CD4-positive, CD25-positive, alpha-beta regulatory T cell (primary cell): ENCODE data around the gene PCGF1. TPM values are rescaled to one million over a fixed set of nuclear protein-coding genes. Genes with fewer than 3 reads are reported as not detected.
"Not testable (repeated sequence)": the region's sequence is repeated elsewhere in the genome, so short reads cannot be mapped to it uniquely, and the experiment has no call there.

Experiments used
- ATAC-seq, 2 donors: fragments of 150-1000 bp; cut with Tn5 transposase; one replicate each; pipeline ENCODE4 v1.10.0; 2021; ENCODE audit warnings: low read depth in 2 of 2, moderate number of reproducible peaks in 2 of 2, moderate library complexity in 1 of 2
- DNase-seq, 3 donors: peaks; one replicate each; pipeline versions ENCODE4 v3.0.0 to v3.0.0-alpha.2; 2012 to 2022; ENCODE audit warnings: mixed read lengths in 1 of 3
- H3K27ac ChIP-seq: one replicate; pipeline ENCODE4 v1.7.0; 2013; ENCODE audit warnings: mild to moderate bottlenecking, low read length; ENCODE audit not compliant: insufficient read depth, poor library complexity, severe bottlenecking
- H3K27me3 ChIP-seq: one replicate; pipeline ENCODE4 v1.7.0; 2013; ENCODE audit warnings: low read length; ENCODE audit not compliant: control insufficient read depth, insufficient read depth
- H3K36me3 ChIP-seq: one replicate; pipeline ENCODE4 v1.7.0; 2013; ENCODE audit warnings: mild to moderate bottlenecking, low read length, moderate library complexity; ENCODE audit not compliant: control insufficient read depth, insufficient read depth
- H3K4me1 ChIP-seq: 2 replicates; pipeline ENCODE4 v1.7.0; 2013; ENCODE audit warnings: mild to moderate bottlenecking, low read length; ENCODE audit not compliant: insufficient read depth, control insufficient read depth, poor library complexity, severe bottlenecking
- H3K4me3 ChIP-seq: one replicate; pipeline ENCODE4 v1.7.0; 2013; ENCODE audit warnings: low read depth, mild to moderate bottlenecking, low read length, moderate library complexity
- H3K9me3 ChIP-seq, 2 experiments: 1 replicate in 1 of 2; 2 replicates in 1 of 2; pipeline ENCODE4 v1.7.0; 2013; ENCODE audit warnings: low read length in 2 of 2, mild to moderate bottlenecking in 1 of 2, moderate library complexity in 1 of 2; ENCODE audit not compliant: control insufficient read depth in 2 of 2
- H3K27ac Mint-ChIP-seq, 3 donors: one replicate each; pipeline ENCODE4 v1.8.0; 2020 to 2022; ENCODE audit warnings: mild to moderate bottlenecking in 3 of 3, mixed read lengths in 3 of 3, moderate library complexity in 2 of 3
- H3K27me3 Mint-ChIP-seq: one replicate; pipeline ENCODE4 v1.8.0; 2022; ENCODE audit warnings: mild to moderate bottlenecking, mixed read lengths
- H3K36me3 Mint-ChIP-seq: one replicate; pipeline ENCODE4 v1.8.0; 2020; ENCODE audit warnings: mixed read lengths
- H3K4me1 Mint-ChIP-seq, 4 donors: one replicate each; pipeline ENCODE4 v1.8.0; 2020 to 2022; ENCODE audit warnings: mixed read lengths in 4 of 4, mild to moderate bottlenecking in 1 of 4
- H3K4me3 Mint-ChIP-seq, 4 donors: one replicate each; pipeline ENCODE4 v1.8.0; 2020 to 2022; ENCODE audit warnings: mild to moderate bottlenecking in 4 of 4, mixed read lengths in 4 of 4, moderate library complexity in 3 of 4
- H3K9me3 Mint-ChIP-seq, 7 donors: one replicate each; pipeline ENCODE4 v1.8.0; 2020 to 2022; ENCODE audit warnings: mixed read lengths in 7 of 7, mild to moderate bottlenecking in 3 of 7, moderate library complexity in 2 of 7
- polyA plus RNA-seq, 4 donors: library from polyadenylated mRNA; unstranded; fragments of 300-500 nt; fragmentation: Illumina TruSeq; gene quantifications; one replicate each; pipeline ENCODE4 v1.2.3, GENCODE V29; 2021
- total RNA-seq: library from RNA; stranded (reverse); gene quantifications from one replicate; pipeline ENCODE4 v1.2.3, GENCODE V29; 2022

Gene PCGF1
- total and polyA plus RNA-seq, 5 donors from 2014 or later = 13.8 to 23.9 (median 16.7) TPM

- Histone ChIP-seq H3K4me1 (no peaks in the 10 kb centered on the region), H3K27ac (no peak overlapping the region), H3K9me3 (no peaks in the 10 kb centered on the region), H3K36me3 (peaks cover 47% of the 10 kb centered on the region), H3K27me3 (no peaks in the 10 kb centered on the region), H3K4me3 (no peak overlapping the region)
- H3K9me3 Mint-ChIP-seq = peaks cover 0 to 2% (median 0%) of the 10 kb centered on the region in 7 donors
- no peak overlapping the region for H3K27ac Mint-ChIP-seq
- DNase-seq (no peak), ATAC-seq (no peak)
- no peaks in the 10 kb centered on the region for H3K27me3 Mint-ChIP-seq
- peaks cover 43% of the 10 kb centered on the region for H3K36me3 Mint-ChIP-seq
- H3K4me1 Mint-ChIP-seq = peaks cover 0 to 7% (median 3%) of the 10 kb centered on the region in 4 donors
- no peak overlapping the region for H3K4me3 Mint-ChIP-seq
These were observed 15.6 kb downstream of the PCGF1 start for GRCh38 chr2:74491648-74492544.

DNA sequence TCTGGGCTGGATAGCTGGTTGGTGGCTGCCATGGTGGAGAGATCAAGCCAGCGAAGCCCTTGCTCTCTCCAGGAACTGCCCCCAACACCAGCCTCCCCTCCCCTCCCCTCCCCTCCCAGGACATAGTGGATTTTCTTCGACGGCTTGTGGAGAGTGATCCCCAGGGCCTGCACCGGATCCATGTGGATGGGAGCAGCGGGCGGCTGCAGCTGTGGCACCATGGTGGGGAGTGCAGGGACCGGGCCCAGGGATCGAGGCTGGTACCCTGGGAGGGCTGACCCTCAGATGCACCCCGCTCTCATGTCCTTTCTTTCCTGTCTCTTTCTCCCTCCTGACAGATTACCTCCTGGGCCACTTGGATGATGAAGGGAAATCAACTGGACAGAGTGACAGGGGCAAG is 17.6 kb downstream of the PCGF1 start:
- H3K27me3 Mint-ChIP-seq = no peaks in the 10 kb centered on the region
- Histone ChIP-seq H3K36me3 (peaks cover 59% of the 10 kb centered on the region), H3K9me3 (no peaks in the 10 kb centered on the region), H3K4me1 (no peaks in the 10 kb centered on the region), H3K27me3 (no peaks in the 10 kb centered on the region), H3K27ac (no peak overlapping the region), H3K4me3 (no peak overlapping the region)
- H3K9me3 Mint-ChIP-seq = peaks cover 0 to 2% (median 0%) of the 10 kb centered on the region in 7 donors
- DNase-seq (no peak), ATAC-seq (no peak)
- H3K4me3 Mint-ChIP-seq = no peak overlapping the region
- H3K4me1 Mint-ChIP-seq = peaks cover 0 to 13% (median 7%) of the 10 kb centered on the region in 4 donors
- H3K36me3 Mint-ChIP-seq = peaks cover 42% of the 10 kb centered on the region
- no peak overlapping the region for H3K27ac Mint-ChIP-seq

GRCh38 chr2:74488643-74489481 is 18.6 kb downstream of the PCGF1 start:
- ATAC-seq (no peak), DNase-seq (no peak)
- no peaks in the 10 kb centered on the region for H3K27me3 ChIP-seq
- H3K27ac ChIP-seq = no peak overlapping the region
- no peak overlapping the region for H3K4me3 Mint-ChIP-seq
- peaks cover 0 to 2% (median 0%) of the 10 kb centered on the region in 7 donors for H3K9me3 Mint-ChIP-seq
- no peak overlapping the region for H3K27ac Mint-ChIP-seq
- no peaks in the 10 kb centered on the region for H3K27me3 Mint-ChIP-seq
- H3K36me3 Mint-ChIP-seq = peaks cover 36% of the 10 kb centered on the region
- H3K4me1 Mint-ChIP-seq = peaks cover 0 to 17% (median 7%) of the 10 kb centered on the region in 4 donors
- no peak overlapping the region for H3K4me3 ChIP-seq
- H3K36me3 ChIP-seq = peaks cover 60% of the 10 kb centered on the region
- H3K4me1 ChIP-seq = no peaks in the 10 kb centered on the region
- no peaks in the 10 kb centered on the region for H3K9me3 ChIP-seq

DNA sequence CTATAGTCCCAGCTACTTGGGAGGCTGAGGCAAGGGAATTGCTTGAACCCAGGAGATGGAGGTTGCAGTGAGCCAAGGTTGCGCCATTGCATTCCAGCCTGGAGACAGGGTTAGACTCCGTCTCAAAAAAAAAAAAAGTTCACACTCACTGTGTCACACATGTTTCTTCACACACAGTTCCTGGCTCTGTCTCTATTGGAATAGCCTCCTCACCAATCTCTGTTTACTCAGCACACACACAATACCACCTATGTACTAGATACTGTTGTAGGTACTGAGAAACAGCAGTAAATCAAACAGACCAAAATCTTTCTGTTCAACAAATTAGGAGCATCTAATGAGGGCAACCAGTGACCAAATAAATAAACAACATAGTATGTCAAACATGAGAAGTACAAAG is 21.4 kb downstream of the PCGF1 start:
- Mint-ChIP-seq H3K27ac (no peak overlapping the region), H3K36me3 (peaks cover 30% of the 10 kb centered on the region), H3K9me3 (peaks cover 0 to 2% (median 0%) of the 10 kb centered on the region in 7 donors), H3K4me1 (peaks cover 0 to 37% (median 19%) of the 10 kb centered on the region in 4 donors), H3K4me3 (peak overlapping the region in 1 of 4 donors; percentile 61), H3K27me3 (no peaks in the 10 kb centered on the region)
- Histone ChIP-seq H3K4me1 (peaks cover 15% of the 10 kb centered on the region), H3K27me3 (no peaks in the 10 kb centered on the region), H3K27ac (no peak overlapping the region), H3K9me3 (no peaks in the 10 kb centered on the region), H3K36me3 (peaks cover 36% of the 10 kb centered on the region), H3K4me3 (no peak overlapping the region)
- DNase-seq = no peak
- ATAC-seq = no peak

GRCh38 chr2:74483675-74484164 is 23.8 kb downstream of the PCGF1 start:
- peak overlapping the region; percentile 98 to 100 (median 100) for H3K4me3 Mint-ChIP-seq
- Histone ChIP-seq H3K4me3 (peak overlapping the region; percentile 94), H3K36me3 (peaks cover 26% of the 10 kb centered on the region), H3K27ac (peak overlapping the region; percentile 91), H3K4me1 (peaks cover 22% of the 10 kb centered on the region)
- H3K27ac Mint-ChIP-seq = peak overlapping the region; percentile 90 to 100 (median 99)
- H3K9me3 Mint-ChIP-seq, DNase-seq, H3K27me3 Mint-ChIP-seq, H3K9me3 ChIP-seq, ATAC-seq, H3K27me3 ChIP-seq: not testable (repeated sequence)
- H3K36me3 Mint-ChIP-seq = peaks cover 18% of the 10 kb centered on the region
- peaks cover 0 to 53% (median 25%) of the 10 kb centered on the region in 4 donors for H3K4me1 Mint-ChIP-seq

- H3K27ac Mint-ChIP-seq = peak within 1 kb of the TSS; percentile 90 to 100 (median 99)
- Histone ChIP-seq H3K9me3 (no peaks in the 10 kb centered on the region), H3K4me1 (peaks cover 22% of the 10 kb centered on the region), H3K27ac (peak within 1 kb of the TSS; percentile 91), H3K4me3 (peak within 1 kb of the TSS; percentile 94), H3K27me3 (no peaks in the 10 kb centered on the region), H3K36me3 (peaks cover 21% of the 10 kb centered on the region)
- ATAC-seq = peak; percentile 92 to 94
- H3K9me3 Mint-ChIP-seq = no peaks in the 10 kb centered on the region
- H3K4me3 Mint-ChIP-seq = peak within 1 kb of the TSS; percentile 98 to 100 (median 100)
- peak; percentile 89 to 96 (median 96) for DNase-seq
- H3K27me3 Mint-ChIP-seq = no peaks in the 10 kb centered on the region
- peaks cover 18% of the 10 kb centered on the region for H3K36me3 Mint-ChIP-seq
- H3K4me1 Mint-ChIP-seq = peaks cover 0 to 53% (median 25%) of the 10 kb centered on the region in 4 donors
These were observed 24.5 kb downstream of the PCGF1 start, which contains the start of the genes CCDC142 and TTC31 for GRCh38 chr2:74482801-74483674. CCDC142 (minus strand) TSS chr2:74482998; CDS start chr2:74482837, 161 bp downstream. TTC31 (plus strand) TSS chr2:74483081; CDS start chr2:74483096, 15 bp downstream.
